NCI-H2029 treated with DMSO at 0.1 percent for 48 hours (cell line): Measurements from ENCODE around the gene MRRF.

Experiments used
- DNase-seq: peaks from one replicate; lab custom pipeline; 2025; lab: John Stamatoyannopoulos, UW

MRRF gene

DNA sequence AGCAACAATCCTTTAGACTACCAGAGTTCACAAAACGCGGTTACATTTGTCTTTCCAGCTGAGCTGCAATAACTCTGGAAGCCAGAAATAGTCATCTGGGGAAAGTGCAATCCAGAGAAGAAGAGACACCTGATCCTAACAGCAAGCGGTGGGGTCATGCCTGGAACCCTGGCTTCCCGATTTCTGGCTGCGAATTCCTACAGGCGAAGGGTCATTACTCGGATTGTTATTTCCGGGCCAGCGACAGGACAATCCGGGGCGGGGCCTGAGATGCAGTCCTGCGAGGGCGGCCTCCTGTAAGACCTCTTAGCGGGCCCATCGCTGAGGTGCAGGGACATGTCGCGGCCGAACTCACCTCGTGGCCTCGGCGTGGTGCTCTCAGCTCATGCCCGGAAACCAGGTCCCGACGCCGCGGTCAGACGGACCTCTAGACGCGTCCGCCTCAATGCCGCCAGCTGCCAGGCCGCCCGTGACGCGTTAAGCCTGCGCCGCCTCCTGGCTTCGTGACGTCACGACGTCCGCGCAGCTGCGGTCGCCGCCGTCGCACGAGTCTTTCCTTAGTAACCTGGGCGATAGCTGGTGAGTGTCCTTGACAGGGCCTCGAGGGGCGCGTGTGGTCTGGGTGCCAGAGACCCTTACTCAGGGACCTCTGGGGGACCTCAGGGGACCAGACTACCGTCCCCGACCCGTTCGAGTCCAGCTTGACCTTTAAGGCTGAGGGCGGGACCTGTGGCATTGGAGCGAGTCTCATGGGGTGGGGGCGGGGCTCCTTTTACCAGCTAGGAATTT lies at the start of gene MRRF, which contains the start of gene RBM18:
Gene MRRF (plus strand): TSS at position 523 of the 789 bp plus-strand sequence. CDS start 6,010 bp downstream, outside the sequence.
Gene RBM18 (minus strand): TSS at position 481 of the 789 bp plus-strand sequence. CDS start 3,348 bp downstream, outside the sequence.
- DNase-seq: peak; percentile 74

- no peak for DNase-seq
Observed at GRCh38 chr9:122215663-122216062, 49.0 kb upstream of the MRRF start.

DNA sequence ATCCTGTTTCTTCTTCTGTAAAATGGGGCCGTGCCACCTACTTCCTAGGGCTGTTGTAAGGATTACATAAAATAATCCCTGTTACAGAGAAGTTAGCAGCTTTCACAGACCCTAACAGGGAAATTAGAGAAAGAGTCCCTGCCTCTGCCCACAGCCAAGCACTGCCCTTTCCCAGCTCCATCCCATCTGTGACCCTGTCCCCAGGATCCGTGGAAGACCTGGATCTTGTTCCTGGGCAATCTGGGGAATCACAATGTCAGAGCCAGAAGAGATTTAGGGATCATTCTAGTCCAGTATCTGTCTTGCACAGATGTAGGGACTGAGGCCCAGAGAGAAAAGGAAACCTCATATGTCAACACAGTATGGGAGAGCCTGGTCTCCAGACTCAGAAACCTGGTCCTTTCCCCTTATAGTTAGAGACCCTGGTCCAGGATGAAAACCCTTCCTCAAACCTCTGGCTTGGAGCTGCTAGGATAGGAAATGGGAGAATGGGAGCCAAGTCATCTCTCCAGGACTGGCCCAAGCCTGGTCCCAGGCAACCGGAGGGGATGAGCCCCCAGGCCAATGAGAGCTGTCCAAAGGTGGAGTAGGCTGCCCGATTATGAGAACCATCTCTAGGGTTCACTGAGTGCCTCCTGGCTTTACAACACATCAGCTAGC lies 48.4 kb upstream of the MRRF start:
- no peak for DNase-seq

GRCh38 chr9:122216798-122217418 lies 47.8 kb upstream of the MRRF start:
- no peak for DNase-seq

DNA sequence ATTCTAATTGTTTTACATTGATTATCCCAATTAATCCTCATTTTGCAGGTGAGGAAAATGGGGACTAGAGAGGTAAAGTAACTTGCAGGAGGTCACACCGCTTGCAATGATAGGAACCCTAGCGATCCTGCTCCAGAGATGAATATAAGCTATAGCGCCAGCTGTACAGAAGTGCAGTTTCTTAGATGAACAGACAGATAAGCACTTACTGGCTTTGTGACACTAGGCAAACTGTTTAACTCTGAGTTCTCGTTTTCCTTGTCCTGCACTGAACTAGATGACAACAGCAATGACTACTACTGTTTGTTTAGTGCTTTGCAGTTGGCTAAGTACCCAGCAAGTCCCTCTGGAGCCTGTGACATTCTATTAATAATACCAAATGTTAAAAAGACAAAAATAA lies 47.0 kb upstream of the MRRF start:
- no peak for DNase-seq

- DNase-seq: no peak
Observed at GRCh38 chr9:122218071-122218934, 46.4 kb upstream of the MRRF start.

DNA sequence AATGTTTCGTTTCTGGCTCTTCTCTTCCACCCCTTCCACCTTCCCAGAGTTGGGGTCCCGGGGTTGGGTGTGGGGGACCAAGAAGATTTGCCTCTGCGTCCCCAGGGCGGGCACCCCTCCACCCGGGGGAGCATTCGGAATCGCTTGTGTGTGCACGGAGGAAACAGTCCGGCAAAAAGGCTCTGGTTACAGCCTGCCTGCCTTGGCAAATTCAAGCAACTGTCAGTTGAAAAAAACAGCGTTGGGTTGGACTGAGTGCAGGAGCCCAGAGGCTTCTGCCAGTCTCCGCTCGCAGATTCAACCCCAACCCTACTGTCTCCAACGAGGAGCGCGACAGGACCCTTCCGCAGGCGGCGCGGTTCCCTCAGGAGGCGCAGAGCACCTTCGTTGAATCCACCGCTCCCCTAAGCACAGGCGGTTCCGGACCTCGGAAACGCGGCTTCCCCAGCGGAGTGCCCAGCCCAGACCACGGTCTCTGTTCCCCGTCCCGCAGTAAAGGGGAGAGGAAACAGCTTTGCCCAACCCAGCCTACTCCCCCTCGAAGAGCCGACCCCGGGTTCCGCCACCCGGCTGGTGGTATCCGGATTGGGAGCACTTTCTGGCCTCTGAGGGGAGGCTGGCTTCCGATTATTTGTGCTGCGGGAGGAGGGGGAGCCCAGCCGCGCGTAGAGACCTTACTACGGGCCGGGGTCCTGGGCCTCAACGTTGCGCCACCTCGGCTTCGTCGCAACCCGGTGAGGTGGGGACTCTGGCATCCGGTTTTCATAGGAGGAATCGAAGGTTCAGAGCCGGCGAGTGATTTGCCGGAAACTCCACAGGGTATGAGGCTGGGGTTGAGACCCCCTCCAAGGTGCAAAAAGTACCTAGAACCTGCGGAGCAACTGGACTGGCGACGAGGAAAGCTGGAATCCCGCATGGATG lies 45.5 kb upstream of the MRRF start:
- DNase-seq: no peak

GRCh38 chr9:122219856-122220672 lies 44.6 kb upstream of the MRRF start:
- no peak for DNase-seq

GRCh38 chr9:122220673-122221182 lies 44.0 kb upstream of the MRRF start:
- no peak for DNase-seq

GRCh38 chr9:122221183-122221811 lies 43.4 kb upstream of the MRRF start:
- no peak for DNase-seq

- DNase-seq: no peak
Observed at GRCh38 chr9:122222791-122223190, 41.9 kb upstream of the MRRF start.

GRCh38 chr9:122223435-122223834 lies 41.2 kb upstream of the MRRF start:
- DNase-seq: no peak

DNA sequence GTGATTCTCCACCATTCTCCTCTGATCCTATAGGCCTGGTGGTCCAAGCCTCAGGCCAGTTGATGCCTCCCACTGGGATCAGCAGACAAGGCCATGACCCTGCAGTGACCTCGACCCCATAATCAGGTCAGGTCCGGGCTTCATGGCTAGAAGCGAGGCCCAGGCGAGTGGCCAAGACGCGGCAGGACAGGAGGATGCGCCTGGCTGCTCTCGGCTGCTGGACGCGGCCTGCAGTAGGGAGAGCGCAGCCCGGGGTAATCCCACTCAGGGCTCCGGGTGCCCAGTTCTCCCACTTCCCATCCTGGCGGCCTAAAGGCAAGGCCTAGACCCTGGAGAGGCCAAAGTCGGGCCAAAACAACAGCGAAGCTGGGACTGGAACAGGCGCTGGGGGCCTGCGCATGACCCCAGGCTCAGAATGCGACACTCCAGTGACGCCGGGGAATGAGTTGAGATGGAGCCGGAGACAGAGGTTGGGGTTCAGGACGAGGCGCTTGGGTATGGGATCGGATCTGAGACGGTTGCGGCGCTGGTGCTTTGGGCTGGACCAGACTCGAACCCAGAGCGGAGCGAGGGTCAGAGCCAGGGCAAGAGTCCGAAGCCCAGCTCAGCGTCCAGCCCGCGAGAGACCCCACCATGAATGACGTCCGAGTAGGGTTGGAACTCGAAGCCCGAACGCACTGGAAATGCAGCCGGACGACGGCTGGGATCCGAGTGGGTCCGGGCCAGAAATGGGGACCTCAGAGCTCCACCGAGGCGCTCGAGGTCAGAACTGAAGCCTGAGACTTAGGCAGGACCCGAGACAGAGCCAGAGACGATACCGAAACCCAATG lies 39.2 kb upstream of the MRRF start:
- DNase-seq: no peak

- no peak for DNase-seq
Observed at GRCh38 chr9:122226142-122226757, 38.4 kb upstream of the MRRF start.

- no peak for DNase-seq
Observed at GRCh38 chr9:122226758-122227574, 37.7 kb upstream of the MRRF start.

- DNase-seq: no peak
Observed at GRCh38 chr9:122227575-122227900, 37.1 kb upstream of the MRRF start.

DNA sequence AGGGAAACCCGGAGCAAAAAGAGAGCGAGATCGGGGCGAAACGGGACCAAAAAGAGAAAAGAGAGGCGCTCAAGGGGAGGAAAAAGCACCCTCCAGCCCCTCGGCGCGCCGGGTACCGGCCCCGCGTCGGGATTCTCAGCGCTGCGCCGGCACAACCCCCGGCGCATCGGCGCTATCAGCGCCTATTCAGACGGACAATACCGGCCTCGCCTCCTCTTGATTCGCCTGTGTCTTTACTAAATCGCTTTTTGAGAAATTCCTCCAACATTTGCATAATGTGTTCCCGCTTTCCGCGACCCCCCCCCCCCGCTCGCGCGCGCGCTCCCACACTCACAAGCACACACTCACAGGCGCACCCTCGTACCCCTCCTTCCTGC lies 36.5 kb upstream of the MRRF start:
- no peak for DNase-seq
